Measurements from ENCODE around the gene GPR42.

DNA sequence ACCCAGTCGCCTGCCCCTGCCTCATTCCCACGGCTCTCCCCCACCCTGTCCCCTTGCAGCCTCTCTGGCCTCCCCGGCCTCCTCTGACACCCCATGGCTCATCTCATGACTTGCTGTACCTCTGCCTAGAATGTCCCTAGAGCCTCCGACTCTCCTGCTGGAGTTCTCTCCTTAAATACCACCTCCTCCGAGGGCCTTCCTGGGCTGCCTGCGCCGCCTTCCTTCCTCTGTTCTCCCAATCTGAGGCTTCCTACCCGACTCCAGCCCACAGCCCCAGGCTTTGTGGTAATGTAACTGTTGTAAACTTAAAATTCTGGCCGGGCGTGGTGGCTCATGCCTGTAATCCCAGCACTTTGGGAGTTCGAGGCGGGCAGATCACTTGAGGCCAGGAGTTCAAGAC, 27.7 kb downstream of the GPR42 start:
- TF ChIP-seq, protein P1, sequence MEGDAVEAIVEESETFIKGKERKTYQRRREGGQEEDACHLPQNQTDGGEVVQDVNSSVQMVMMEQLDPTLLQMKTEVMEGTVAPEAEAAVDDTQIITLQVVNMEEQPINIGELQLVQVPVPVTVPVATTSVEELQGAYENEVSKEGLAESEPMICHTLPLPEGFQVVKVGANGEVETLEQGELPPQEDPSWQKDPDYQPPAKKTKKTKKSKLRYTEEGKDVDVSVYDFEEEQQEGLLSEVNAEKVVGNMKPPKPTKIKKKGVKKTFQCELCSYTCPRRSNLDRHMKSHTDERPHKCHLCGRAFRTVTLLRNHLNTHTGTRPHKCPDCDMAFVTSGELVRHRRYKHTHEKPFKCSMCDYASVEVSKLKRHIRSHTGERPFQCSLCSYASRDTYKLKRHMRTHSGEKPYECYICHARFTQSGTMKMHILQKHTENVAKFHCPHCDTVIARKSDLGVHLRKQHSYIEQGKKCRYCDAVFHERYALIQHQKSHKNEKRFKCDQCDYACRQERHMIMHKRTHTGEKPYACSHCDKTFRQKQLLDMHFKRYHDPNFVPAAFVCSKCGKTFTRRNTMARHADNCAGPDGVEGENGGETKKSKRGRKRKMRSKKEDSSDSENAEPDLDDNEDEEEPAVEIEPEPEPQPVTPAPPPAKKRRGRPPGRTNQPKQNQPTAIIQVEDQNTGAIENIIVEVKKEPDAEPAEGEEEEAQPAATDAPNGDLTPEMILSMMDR (IDR thresholded peaks at IDR 0.05): no peak
- TF ChIP-seq ZFX (IDR thresholded peaks at IDR 0.05; ENCODE audit: borderline replicate concordance): no peak
